Measurements from ENCODE around the gene KXD1. TPM values are rescaled to one million over a fixed set of nuclear protein-coding genes. Genes with fewer than 3 reads are reported as not detected.

KXD1 gene
- total and polyA plus RNA-seq, 2 donors (not counting 1 experiment from before 2014, with no cell fraction given), result 63.3 to 108 TPM

DNA sequence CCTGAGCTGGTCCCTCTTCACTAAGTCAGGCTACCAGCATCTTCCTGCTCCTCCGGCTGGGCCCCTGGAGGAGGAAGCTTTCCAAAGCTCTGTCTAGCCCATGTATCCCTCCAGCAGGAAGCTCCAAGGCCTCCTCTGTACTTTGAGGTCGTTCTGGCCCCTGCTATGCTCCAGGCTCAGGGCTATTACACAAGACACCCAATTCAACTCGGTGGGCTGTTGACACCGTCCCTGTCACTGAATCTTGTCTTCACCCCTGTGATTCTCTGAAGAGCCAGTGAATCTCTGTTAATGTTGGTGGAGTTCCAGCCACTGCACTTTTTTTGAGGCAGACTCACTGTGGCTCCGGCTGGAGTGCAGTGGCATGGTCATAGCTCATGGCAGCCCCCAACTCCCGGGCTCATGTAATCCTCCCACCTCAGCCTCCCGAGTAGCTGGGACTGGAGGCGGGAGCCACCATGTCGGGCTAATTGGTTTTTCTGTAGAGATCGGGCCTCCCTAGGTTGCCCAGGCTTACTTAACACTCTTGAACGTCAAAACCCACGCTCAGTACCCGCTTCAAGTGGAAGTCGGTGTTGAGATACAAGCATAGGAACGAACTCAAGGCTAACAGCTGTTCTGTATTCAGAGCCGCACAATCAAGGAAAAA is 30.4 kb downstream of the KXD1 start:
- H3K4me1 ChIP-seq (ENCODE audit: control insufficient read depth, extremely low read depth, insufficient read depth, low read length), result peaks cover 5% of the 10 kb centered on the region
- DNase-seq (ENCODE audit: low read depth in 2 of 2), result no peak
- peak overlapping the region; percentile 71 for H3K9ac ChIP-seq (ENCODE audit: insufficient read depth, low read length)
- peak overlapping the region; percentile 88 for H2AFZ ChIP-seq (ENCODE audit: low read length)
- peak overlapping the region; percentile 89 for H3K4me2 ChIP-seq (ENCODE audit: extremely low read depth, insufficient read depth, low read length)
- peak overlapping the region; percentile 79 for H3K27ac ChIP-seq (ENCODE audit: insufficient read depth, low read length)
- no peaks in the 10 kb centered on the region for H3K27me3 ChIP-seq (ENCODE audit: control insufficient read depth, insufficient read depth, low read length)
- TF ChIP-seq, protein P1, sequence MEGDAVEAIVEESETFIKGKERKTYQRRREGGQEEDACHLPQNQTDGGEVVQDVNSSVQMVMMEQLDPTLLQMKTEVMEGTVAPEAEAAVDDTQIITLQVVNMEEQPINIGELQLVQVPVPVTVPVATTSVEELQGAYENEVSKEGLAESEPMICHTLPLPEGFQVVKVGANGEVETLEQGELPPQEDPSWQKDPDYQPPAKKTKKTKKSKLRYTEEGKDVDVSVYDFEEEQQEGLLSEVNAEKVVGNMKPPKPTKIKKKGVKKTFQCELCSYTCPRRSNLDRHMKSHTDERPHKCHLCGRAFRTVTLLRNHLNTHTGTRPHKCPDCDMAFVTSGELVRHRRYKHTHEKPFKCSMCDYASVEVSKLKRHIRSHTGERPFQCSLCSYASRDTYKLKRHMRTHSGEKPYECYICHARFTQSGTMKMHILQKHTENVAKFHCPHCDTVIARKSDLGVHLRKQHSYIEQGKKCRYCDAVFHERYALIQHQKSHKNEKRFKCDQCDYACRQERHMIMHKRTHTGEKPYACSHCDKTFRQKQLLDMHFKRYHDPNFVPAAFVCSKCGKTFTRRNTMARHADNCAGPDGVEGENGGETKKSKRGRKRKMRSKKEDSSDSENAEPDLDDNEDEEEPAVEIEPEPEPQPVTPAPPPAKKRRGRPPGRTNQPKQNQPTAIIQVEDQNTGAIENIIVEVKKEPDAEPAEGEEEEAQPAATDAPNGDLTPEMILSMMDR (conservative IDR thresholded peaks at IDR 0.05 in 1 of 2, IDR thresholded peaks at IDR 0.05 in 1 of 2; ENCODE audit: low read depth in 1 of 2, low read length in 2 of 2), result no peak
- no peak for TF ChIP-seq EZH2 (IDR thresholded peaks at IDR 0.05; ENCODE audit: low read length, missing control alignments)
- H3K4me3 ChIP-seq (replicated peaks in 1 of 4; ENCODE audit: control extremely low read depth in 1 of 4, insufficient read depth in 1 of 4, low read depth in 3 of 4, low read length in 4 of 4), result peak overlapping the region; percentile 61 to 78 (median 74)
- no peaks in the 10 kb centered on the region for H3K9me3 ChIP-seq (ENCODE audit: control insufficient read depth, insufficient read depth, low read depth, low read length)
- no peaks in the 10 kb centered on the region for H3K79me2 ChIP-seq (ENCODE audit: control insufficient read depth, insufficient read depth, low read length)
- no peaks in the 10 kb centered on the region for H4K20me1 ChIP-seq (ENCODE audit: control insufficient read depth, extremely low read depth, insufficient read depth, low read length)
- H3K36me3 ChIP-seq (ENCODE audit: control insufficient read depth, insufficient read depth, low read length), result peaks cover 3% of the 10 kb centered on the region

DNA sequence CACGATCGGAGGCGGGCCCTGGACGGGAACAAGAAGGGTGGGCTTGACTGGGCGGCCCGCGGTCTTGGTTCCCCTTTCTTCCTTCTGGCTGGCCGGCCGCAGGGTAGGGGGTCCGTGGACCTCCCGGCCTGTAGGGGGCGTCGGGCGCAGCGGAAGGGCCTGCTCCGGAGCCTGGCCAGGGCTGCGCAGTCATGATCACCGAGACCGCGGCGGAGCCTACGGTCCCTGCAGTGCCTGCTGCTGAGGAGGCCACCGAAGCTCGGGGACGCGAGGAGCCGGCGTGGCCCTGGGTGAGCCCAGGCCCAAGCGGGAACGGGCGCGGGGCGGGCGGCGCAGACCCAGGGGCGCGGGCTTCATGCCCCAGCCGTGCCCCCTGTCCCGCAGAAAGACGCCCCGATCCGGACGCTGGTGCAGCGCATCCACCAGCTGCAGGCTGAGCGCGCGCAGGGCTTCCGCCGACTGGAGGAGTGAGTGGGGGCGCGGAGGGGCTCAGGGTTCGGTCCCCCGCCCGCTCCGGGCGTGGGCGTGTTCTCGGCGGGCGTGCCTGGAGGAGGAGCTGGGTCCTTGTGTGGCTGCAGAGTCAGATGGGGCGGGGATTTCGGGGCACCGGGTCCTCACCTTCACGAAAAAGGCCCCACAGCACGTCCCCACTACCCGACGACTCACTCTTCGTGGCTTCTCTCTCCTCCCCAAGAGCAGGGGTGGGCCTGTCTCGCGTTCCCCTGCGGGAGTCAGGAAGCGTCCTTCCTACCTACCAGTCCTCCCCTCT is 31.1 kb downstream of the KXD1 start, which contains the start of gene REX1BD:
REX1BD (plus strand) TSS at position 188 of the 769 bp plus-strand sequence; CDS start at position 192, 4 bp downstream.
- H3K79me2 ChIP-seq (ENCODE audit: control insufficient read depth, insufficient read depth, low read length), result no peaks in the 10 kb centered on the region
- H3K36me3 ChIP-seq (ENCODE audit: control insufficient read depth, insufficient read depth, low read length), result peaks cover 3% of the 10 kb centered on the region
- H3K4me1 ChIP-seq (ENCODE audit: control insufficient read depth, extremely low read depth, insufficient read depth, low read length), result peaks cover 5% of the 10 kb centered on the region
- DNase-seq (ENCODE audit: low read depth in 2 of 2), result peak; percentile 71 to 75
- H3K9me3 ChIP-seq (ENCODE audit: control insufficient read depth, insufficient read depth, low read depth, low read length), result no peaks in the 10 kb centered on the region
- H3K4me3 ChIP-seq (replicated peaks in 1 of 4; ENCODE audit: control extremely low read depth in 1 of 4, insufficient read depth in 1 of 4, low read depth in 3 of 4, low read length in 4 of 4), result peak within 1 kb of the TSS; percentile 61 to 78 (median 74)
- H4K20me1 ChIP-seq (ENCODE audit: control insufficient read depth, extremely low read depth, insufficient read depth, low read length), result no peaks in the 10 kb centered on the region
- H3K4me2 ChIP-seq (ENCODE audit: extremely low read depth, insufficient read depth, low read length), result peak within 1 kb of the TSS; percentile 89
- TF ChIP-seq, protein P1 (conservative IDR thresholded peaks at IDR 0.05 in 1 of 2, IDR thresholded peaks at IDR 0.05 in 1 of 2; ENCODE audit: low read depth in 1 of 2, low read length in 2 of 2), result peak; percentile 60 to 68
- no peak for TF ChIP-seq EZH2 (IDR thresholded peaks at IDR 0.05; ENCODE audit: low read length, missing control alignments)
- H2AFZ ChIP-seq (ENCODE audit: low read length), result peak within 1 kb of the TSS; percentile 88
- peak within 1 kb of the TSS; percentile 71 for H3K9ac ChIP-seq (ENCODE audit: insufficient read depth, low read length)
- H3K27me3 ChIP-seq (ENCODE audit: control insufficient read depth, insufficient read depth, low read length), result no peaks in the 10 kb centered on the region
- H3K27ac ChIP-seq (ENCODE audit: insufficient read depth, low read length), result peak within 1 kb of the TSS; percentile 79
